ENCODE results near the gene MS4A1.
A peak's percentile ranks its signal among the peaks of the same experiment; 100 is the strongest.
"Not testable (repeated sequence)": the region's sequence is repeated elsewhere in the genome, so short reads cannot be mapped to it uniquely, and the experiment has no call there.

MS4A1 gene

GRCh38 chr11:60498853-60499252, 43.2 kb downstream of the MS4A1 start:
- TF ChIP-seq CTCF (IDR thresholded peaks at IDR 0.05; ENCODE audit: low read depth, low read length), result no peak
- H3K4me3 ChIP-seq (replicated peaks in 1 of 2; ENCODE audit: low read depth in 2 of 2, low read length in 2 of 2), result no peak overlapping the region
- peak in 1 of 2 donors; percentile 1 for DNase-seq (ENCODE audit: low read depth in 2 of 2)

- H3K4me3 ChIP-seq (replicated peaks in 1 of 2; ENCODE audit: low read depth in 2 of 2, low read length in 2 of 2), result no peak overlapping the region
- TF ChIP-seq CTCF (IDR thresholded peaks at IDR 0.05; ENCODE audit: low read depth, low read length), result no peak
- DNase-seq (ENCODE audit: low read depth in 2 of 2), result peak in 1 of 2 donors; percentile 18
These were observed 44.7 kb downstream of the MS4A1 start for GRCh38 chr11:60500276-60500910.

GRCh38 chr11:60502221-60502775, 46.7 kb downstream of the MS4A1 start:
- TF ChIP-seq CTCF (IDR thresholded peaks at IDR 0.05; ENCODE audit: low read depth, low read length), result no peak
- H3K4me3 ChIP-seq (replicated peaks in 1 of 2; ENCODE audit: low read depth in 2 of 2, low read length in 2 of 2), result no peak overlapping the region
- no peak for DNase-seq (ENCODE audit: low read depth in 2 of 2)

GRCh38 chr11:60504219-60504905, 48.7 kb downstream of the MS4A1 start:
- DNase-seq (ENCODE audit: low read depth in 2 of 2), result no peak

GRCh38 chr11:60509609-60510008, 54.0 kb downstream of the MS4A1 start:
- not testable (repeated sequence) for H3K4me3 ChIP-seq (replicated peaks in 1 of 2; ENCODE audit: low read depth in 2 of 2, low read length in 2 of 2)

More at GRCh38 chr11:60504219-60504905, 48.7 kb downstream of the MS4A1 start:
- no peak for TF ChIP-seq CTCF (IDR thresholded peaks at IDR 0.05; ENCODE audit: low read depth, low read length)
- no peak overlapping the region for H3K4me3 ChIP-seq (replicated peaks in 1 of 2; ENCODE audit: low read depth in 2 of 2, low read length in 2 of 2)

GRCh38 chr11:60510209-60510608, 54.6 kb downstream of the MS4A1 start:
- not testable (repeated sequence) for H3K4me3 ChIP-seq (replicated peaks in 1 of 2; ENCODE audit: low read depth in 2 of 2, low read length in 2 of 2); DNase-seq (ENCODE audit: low read depth in 2 of 2)

More at GRCh38 chr11:60509609-60510008, 54.0 kb downstream of the MS4A1 start:
- DNase-seq (ENCODE audit: low read depth in 2 of 2), result not testable (repeated sequence)

- TF ChIP-seq CTCF (IDR thresholded peaks at IDR 0.05; ENCODE audit: low read depth, low read length), result no peak
- DNase-seq (ENCODE audit: low read depth in 2 of 2), result no peak
- no peak overlapping the region for H3K4me3 ChIP-seq (replicated peaks in 1 of 2; ENCODE audit: low read depth in 2 of 2, low read length in 2 of 2)
These were observed 55.7 kb downstream of the MS4A1 start for GRCh38 chr11:60511393-60511792.

Measured in cardiac fibroblast (primary cell).